ENCODE measurements around the gene COL23A1.

GRCh38 chr5:178627259-178627598 is 37.0 kb upstream of the COL23A1 start:
- no peak for TF ChIP-seq FOSL1 (CRISPR knock-in tag; IDR thresholded peaks at IDR 0.05; ENCODE audit: borderline replicate concordance)
- TF ChIP-seq ZNF441 (CRISPR knock-in tag; IDR thresholded peaks at IDR 0.05; ENCODE audit: borderline replicate concordance) = no peak
- TF ChIP-seq MXD1 (CRISPR knock-in tag; IDR thresholded peaks at IDR 0.05) = no peak
- TF ChIP-seq CTCF (CRISPR knock-in tag; IDR thresholded peaks at IDR 0.05) = no peak
- no peak for TF ChIP-seq PLRG1 (conservative IDR thresholded peaks at IDR 0.05)
- no peak for TF ChIP-seq ZZZ3 (CRISPR knock-in tag; IDR thresholded peaks at IDR 0.05; ENCODE audit: borderline replicate concordance)
- TF ChIP-seq NCOA2 (CRISPR knock-in tag; IDR thresholded peaks at IDR 0.05) = no peak
- TF ChIP-seq NR0B2 (CRISPR knock-in tag; IDR thresholded peaks at IDR 0.05) = no peak
